Coronary artery (tissue), 2 donors: ENCODE data around the gene DYRK4.

Source experiments
- DNase-seq: peaks from one replicate; pipeline ENCODE4 v3.0.0-alpha.2; 2017; ENCODE audit warnings: low spot score
- H3K27ac ChIP-seq, 2 donors: fragments of 200-600 bp; sonication (generic); one replicate each; pipeline ENCODE4 v1.5.1; 2016 to 2019
- H3K4me3 ChIP-seq: fragments of 200-600 bp; sonication (generic); 2 replicates; pipeline ENCODE4 v1.5.1; 2016; ENCODE audit warnings: mild to moderate bottlenecking, moderate library complexity
- TF ChIP-seq, protein P1 (sequence below): fragments of 200-600 bp; sonication (generic); IDR thresholded peaks from one replicate; pipeline ENCODE4 v1.5.1; 2019; ENCODE audit warnings: antibody characterized with exemption

DYRK4 gene

DNA sequence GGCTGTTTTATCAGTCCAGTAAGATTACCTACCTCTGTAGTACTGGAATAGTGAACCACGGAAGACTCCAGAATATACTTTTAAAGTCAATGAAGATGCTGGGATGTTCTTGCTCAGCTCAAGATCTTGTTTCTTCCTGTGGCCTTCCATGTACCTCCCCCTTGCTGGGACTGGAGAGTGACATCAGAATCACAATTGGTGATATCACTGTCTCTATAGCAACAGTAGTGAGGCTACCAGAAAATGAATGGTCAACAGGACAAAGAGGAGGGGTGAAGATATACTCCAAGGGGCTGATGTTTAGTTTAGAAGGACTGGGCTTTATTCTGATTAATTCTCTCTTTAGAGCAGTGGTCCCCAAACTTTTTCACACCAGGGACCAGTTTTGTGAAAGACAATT is 83.0 kb downstream of the DYRK4 start:
- H3K27ac ChIP-seq = no peak overlapping the region
- DNase-seq = no peak
- TF ChIP-seq, protein P1, sequence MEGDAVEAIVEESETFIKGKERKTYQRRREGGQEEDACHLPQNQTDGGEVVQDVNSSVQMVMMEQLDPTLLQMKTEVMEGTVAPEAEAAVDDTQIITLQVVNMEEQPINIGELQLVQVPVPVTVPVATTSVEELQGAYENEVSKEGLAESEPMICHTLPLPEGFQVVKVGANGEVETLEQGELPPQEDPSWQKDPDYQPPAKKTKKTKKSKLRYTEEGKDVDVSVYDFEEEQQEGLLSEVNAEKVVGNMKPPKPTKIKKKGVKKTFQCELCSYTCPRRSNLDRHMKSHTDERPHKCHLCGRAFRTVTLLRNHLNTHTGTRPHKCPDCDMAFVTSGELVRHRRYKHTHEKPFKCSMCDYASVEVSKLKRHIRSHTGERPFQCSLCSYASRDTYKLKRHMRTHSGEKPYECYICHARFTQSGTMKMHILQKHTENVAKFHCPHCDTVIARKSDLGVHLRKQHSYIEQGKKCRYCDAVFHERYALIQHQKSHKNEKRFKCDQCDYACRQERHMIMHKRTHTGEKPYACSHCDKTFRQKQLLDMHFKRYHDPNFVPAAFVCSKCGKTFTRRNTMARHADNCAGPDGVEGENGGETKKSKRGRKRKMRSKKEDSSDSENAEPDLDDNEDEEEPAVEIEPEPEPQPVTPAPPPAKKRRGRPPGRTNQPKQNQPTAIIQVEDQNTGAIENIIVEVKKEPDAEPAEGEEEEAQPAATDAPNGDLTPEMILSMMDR = no peak
- no peak overlapping the region for H3K4me3 ChIP-seq

GRCh38 chr12:4648104-4648500 is 86.1 kb downstream of the DYRK4 start:
- Histone ChIP-seq H3K4me3 (peak overlapping the region; percentile 88), H3K27ac (peak overlapping the region; percentile 73 to 79)
- DNase-seq = no peak
- TF ChIP-seq, protein P1 = no peak

DNA sequence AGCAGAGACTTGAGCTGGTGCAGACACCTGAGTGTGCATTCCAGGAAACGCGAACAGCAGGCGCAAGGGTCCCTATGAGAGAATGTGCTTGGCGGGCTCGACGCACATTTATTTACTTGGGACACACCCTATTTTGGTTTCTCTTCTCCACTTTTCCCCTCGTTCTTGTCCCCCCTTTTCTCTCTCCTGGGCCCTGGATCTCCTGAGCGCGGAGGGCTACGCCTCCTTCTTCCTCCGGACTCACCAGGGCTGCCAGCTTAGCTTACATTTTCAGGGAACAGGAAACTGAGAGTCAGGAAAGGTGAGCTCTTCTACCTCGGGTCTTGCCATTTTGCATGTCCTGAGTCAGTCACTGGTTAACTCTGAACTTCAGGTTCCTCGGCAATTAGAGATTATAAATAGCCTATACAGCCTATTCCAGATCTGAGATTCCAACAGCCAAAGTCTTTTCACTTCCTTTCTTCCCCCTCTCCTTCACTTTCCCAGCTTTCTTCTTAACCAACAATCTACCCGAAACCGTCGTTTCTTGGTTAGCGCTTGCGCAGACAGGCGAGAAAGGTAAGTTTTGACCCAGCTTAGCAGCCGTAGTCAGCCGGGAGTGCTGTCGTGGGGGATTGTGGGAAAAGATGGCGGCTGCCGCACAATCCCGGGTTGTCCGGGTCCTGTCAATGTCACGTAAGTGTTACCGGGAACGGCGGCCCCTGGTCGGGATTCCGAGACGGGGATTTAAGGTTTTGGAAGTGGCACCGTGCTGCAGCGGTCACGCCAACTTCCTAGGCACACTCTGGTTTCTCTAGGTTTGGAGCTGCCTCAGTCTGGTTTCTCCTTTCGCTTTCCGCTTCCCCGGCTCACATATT is 86.7 kb downstream of the DYRK4 start, which contains the start of the genes AKAP3 and NDUFA9:
AKAP3 (minus strand) TSS at position 551 of the 857 bp plus-strand sequence. CDS start 10,855 bp downstream, outside the sequence.
NDUFA9 (plus strand) TSS at position 614 of the 857 bp plus-strand sequence; CDS start at position 627, 13 bp downstream.
- TF ChIP-seq, protein P1 = no peak
- Histone ChIP-seq H3K27ac (peak within 1 kb of the TSS; percentile 73 to 79), H3K4me3 (peak within 1 kb of the TSS; percentile 88)
- peak; percentile 81 for DNase-seq

DNA sequence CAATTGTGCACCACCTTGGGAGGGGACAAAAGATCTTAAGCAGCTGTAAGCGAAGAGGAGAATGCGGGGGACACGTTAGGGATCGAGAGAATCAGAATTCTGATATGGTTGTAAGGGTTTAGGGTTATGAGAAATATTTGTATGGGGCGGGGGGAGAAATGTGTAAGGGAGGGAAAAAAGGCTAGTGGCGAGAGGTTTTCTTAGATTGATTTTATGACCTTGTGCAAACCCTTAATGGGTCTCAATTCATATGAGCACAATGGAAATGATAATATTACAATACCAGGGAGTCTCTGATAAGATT is 87.3 kb downstream of the DYRK4 start:
- TF ChIP-seq, protein P1 = no peak
- Histone ChIP-seq H3K27ac (peak overlapping the region; percentile 73 to 79), H3K4me3 (peak overlapping the region; percentile 88)
- DNase-seq = no peak

DNA sequence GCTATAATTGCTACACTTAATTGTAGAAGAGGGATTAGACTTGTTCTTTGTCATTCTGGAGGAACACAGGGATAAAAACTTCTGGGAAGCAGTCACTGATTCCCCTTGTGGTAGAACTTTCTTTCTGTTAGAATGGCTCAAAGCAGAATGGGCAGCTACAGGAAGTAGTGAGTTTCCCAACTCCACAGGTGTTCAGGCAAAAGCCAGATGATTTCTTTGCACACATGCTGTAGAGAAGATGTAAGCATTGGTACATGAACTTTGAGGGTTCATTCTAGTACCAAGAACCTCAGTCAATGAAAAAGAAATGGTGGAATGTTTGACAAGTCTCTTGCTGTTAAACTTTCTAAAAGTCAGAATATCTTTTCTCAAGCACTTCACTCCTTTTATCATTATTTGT is 91.2 kb downstream of the DYRK4 start:
- TF ChIP-seq, protein P1 = no peak
- no peak overlapping the region for H3K27ac ChIP-seq
- no peak overlapping the region for H3K4me3 ChIP-seq
- no peak for DNase-seq

GRCh38 chr12:4653691-4654090 is 91.7 kb downstream of the DYRK4 start:
- TF ChIP-seq, protein P1 = no peak
- no peak overlapping the region for H3K27ac ChIP-seq
- DNase-seq = no peak
- no peak overlapping the region for H3K4me3 ChIP-seq
